AG10803 (cell line): Measurements from ENCODE around the gene DCTD.

Experiments used
- DNase-seq: peaks from one replicate; pipeline ENCODE4 v3.0.0; 2010; ENCODE audit warnings: low read depth
- H3K4me3 ChIP-seq: 2 replicates; pipeline ENCODE4 v1.5.1; 2011; ENCODE audit warnings: mild to moderate bottlenecking, low read length, control low read depth
- CTCF ChIP-seq: conservative IDR thresholded peaks from 2 replicates; pipeline ENCODE4 v1.5.1; 2011; ENCODE audit warnings: mild to moderate bottlenecking, low read length, control low read depth, inconsistent platforms

DCTD gene

DNA sequence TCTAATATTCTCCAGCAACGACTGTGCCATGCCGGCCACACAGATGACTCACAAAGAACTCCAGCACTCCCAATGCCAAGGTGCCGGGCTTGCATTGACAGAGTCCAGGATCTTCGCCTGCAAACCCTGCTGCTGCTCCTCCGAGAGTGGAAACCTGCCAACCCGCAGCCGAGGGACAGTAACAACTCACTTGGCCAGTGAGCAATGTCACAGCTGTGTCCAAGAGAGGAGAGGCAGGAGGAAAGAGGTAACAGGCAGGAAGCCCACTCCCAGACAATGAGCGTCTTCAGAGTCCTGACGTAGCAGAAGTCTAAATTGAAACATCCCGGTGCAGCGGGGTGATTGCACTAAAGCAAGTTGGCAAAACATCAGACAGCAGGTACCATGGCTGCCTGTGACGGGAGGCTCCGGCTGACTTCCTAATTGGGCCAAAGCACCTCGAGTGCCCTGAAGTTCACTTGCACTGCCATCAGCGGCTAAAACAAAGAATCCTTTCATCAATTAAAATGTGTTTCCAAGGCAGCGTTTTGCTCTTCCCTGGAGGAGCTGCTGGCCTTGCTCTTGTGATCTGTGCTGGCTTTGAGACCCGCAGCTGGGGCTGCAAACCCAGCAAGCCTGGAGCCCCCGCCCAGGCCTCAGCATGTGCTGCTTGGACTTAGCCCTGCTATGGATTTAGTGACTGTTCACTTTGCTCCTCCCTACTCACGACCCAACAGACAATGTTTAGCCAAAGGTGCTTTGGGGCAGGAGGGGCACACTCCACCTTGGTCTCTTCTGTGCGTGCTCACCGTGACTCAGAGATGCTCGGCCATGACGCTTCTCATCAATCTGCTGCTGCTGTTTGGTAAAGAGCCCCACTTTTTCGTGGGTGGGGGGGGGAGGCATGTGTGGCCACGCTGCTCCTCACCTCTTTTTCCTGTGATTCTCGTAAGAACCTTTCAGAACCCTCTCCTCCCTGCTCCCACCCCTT, 36.5 kb downstream of the DCTD start:
- no peak for TF ChIP-seq CTCF
- DNase-seq = no peak
- no peak overlapping the region for H3K4me3 ChIP-seq

DNA sequence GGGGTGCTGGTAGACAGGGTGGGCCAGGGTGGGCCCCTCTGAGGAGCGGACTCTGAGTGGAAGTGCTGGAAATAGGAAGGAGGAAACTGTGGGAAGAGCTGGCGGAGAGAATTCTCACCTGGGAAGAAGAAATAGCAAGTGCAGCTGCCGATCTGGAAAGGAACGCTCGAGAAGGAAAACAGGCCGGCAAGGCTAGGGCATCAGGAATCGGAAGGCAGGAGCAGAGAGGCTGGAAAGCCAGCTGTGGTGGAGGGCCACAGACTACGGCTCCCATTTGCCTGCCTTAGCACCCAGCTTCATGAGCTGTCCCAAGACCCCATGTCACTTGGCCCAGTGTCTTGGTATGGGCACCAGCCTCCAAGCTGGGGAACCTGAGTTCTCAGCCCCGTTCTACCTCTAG, 37.3 kb downstream of the DCTD start:
- no peak overlapping the region for H3K4me3 ChIP-seq
- TF ChIP-seq CTCF = no peak
- no peak for DNase-seq

DNA sequence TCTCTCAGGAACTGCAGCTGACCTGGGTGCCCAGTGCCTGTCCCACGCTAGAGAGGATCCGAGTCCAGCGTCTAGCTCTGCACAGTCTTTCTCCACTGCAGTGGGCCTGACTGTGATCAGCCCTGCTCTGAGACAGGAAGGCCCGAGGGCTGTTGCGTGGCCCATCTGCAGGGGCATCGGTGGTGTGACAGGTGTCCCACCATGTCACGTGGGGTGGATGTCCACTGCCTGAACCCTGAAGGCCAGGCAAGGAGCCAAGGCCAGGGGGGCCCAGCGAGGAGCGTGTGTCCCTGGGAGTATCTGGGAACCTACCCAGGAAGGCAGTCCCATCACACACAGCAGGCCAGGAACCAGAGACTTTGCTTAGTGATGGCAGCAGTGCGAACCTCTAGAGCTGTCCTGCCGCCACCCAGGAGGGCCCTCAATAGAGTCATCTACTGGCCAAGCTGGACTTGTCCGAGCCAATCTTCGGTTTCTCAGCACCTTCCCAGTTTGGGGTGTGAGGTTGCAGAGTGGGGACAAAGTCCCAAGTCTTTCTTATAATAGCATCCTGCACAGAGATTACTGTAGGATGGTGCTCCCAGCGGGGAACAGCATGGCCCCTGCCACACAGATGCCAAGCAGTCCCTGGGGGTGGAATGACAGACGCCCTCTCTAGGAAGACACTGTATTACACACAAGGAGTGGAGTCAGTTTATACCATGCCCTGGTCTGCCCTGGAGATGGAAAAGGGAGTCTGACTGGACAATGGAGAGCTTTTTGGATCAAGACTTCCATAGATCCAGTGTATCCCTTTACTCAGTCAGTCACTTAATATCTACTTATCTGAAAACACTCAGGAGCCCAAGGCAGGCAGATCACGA, 38.3 kb downstream of the DCTD start:
- TF ChIP-seq CTCF = no peak
- no peak overlapping the region for H3K4me3 ChIP-seq
- no peak for DNase-seq

DNA sequence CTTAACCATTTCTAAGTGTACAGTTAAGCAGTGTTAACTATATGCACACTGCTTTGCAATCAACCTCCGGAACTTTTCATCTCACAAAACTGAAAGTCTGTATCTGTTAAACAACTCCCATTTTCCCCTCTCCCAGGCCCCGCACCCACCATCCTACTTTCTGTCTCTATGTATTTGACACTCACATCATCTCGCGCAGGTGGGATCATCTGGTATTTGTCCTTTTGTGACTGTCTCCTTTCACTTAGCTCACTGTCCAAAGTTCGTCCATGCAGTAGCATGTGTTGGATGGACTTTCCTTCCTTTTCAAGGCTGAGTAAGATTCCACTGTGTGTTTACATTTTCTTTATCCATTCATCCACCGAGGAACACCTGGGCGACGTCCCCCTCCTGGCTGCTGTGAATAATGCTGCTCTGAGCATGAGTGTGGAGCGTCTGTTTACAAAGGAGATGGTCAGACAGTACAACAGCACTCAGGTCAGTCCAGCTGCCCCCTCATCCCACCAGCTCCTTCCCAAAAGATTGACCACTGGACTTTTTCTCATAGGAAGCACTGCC, 39.8 kb downstream of the DCTD start:
- DNase-seq = no peak
- no peak overlapping the region for H3K4me3 ChIP-seq
- TF ChIP-seq CTCF = no peak

GRCh38 chr4:182876427-182876826, 40.8 kb downstream of the DCTD start:
- TF ChIP-seq CTCF = no peak
- DNase-seq = no peak
- no peak overlapping the region for H3K4me3 ChIP-seq

DNA sequence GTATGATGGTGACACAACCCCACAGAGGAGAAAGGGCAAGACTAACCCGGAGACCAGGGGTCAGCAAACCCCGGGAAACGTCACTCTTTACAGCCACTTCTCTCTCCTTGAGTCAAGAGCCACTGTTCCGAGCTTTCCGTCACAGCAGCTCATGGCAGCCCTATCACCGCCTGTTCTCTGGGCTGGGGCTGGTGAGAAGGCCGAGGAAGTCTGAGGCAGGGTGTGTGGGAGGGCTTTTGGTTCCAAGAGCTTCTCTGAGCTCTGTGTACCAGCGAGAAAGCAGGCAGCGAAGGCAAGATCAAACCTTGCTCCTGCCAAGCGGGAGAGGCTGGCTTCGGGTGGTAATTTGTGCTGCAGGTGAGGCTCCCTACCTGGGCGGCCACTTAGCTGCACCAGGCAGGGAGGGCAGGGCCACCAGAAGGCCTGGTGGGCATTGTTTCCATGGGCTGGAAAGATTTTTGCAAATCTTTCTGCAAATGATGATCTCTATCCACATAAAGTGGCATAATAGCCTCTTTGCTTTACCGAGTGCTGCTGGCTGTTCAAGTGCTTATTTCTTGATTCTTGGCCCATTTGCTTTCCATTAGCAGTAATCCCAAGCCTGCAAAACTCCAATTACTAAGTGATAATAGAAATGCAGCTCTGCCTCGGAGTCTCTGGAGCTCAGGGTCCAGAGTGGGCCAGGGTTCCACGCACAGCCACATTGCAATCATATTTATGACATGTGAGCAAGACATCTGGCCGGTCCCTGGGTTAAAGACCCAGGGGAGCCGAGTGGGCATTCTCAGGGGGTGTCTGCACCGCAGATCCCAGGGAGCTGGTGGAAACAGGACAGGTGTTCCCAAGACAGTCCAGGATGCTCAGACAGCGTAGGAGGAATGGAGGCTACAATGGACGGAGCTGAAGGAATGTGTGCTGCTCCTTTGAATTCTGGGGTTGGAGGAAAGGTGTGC, 41.5 kb downstream of the DCTD start:
- no peak for DNase-seq
- TF ChIP-seq CTCF = no peak
- no peak overlapping the region for H3K4me3 ChIP-seq
